ENCODE data around the gene NFYB. TPM values are rescaled to one million over a fixed set of nuclear protein-coding genes. Genes with fewer than 3 reads are reported as not detected.

Gene NFYB
- polyA plus RNA-seq, 1 of the 3 experiments (the other 2 are of a cell fraction) = 11.0 TPM

GRCh38 chr12:104167519-104168458, 29.8 kb upstream of the NFYB start:
- Histone ChIP-seq H3K4me2 (no peak overlapping the region), H3K27me3 (ENCODE audit: insufficient read depth) (no peaks in the 10 kb centered on the region), H3K27ac (ENCODE audit: low read depth in 2 of 2, low read length in 1 of 2) (no peak overlapping the region), H3K4me1 (ENCODE audit: control insufficient read depth in 1 of 2, insufficient read depth in 2 of 2, low read depth in 1 of 2, low read length in 1 of 2) (no peaks in the 10 kb centered on the region; a peak in 1 of 4 replicates), H3F3A (replicated peaks; ENCODE audit: insufficient read depth) (no peaks in the 10 kb centered on the region), H3K9me3 (no peaks in the 10 kb centered on the region), H3K36me3 (replicated peaks in 1 of 2; ENCODE audit: control insufficient read depth in 1 of 2, insufficient read depth in 2 of 2, low read length in 1 of 2) (no peaks in the 10 kb centered on the region), H3K9me2 (no peaks in the 10 kb centered on the region), H3K4me3 (ENCODE audit: low read depth in 2 of 2, low read length in 1 of 2) (no peak overlapping the region), H3K9ac (no peak overlapping the region), H3K79me2 (ENCODE audit: insufficient read depth) (no peaks in the 10 kb centered on the region), H2AFZ (ENCODE audit: low read depth) (no peak overlapping the region), H4K20me1 (ENCODE audit: insufficient read depth) (no peaks in the 10 kb centered on the region)
- no peak for DNase-seq
- 82% methylated on average over 5 of the region's 5 CpGs for WGBS (ENCODE audit: low lambda C conversion rate)
- TF ChIP-seq JUND (IDR thresholded peaks at IDR 0.05) = no peak
- no peak for TF ChIP-seq TEAD4 (IDR thresholded peaks at IDR 0.05; ENCODE audit: borderline replicate concordance, insufficient read depth)
- no peak for TF ChIP-seq MEF2A (IDR thresholded peaks at IDR 0.05; ENCODE audit: borderline replicate concordance, low read depth)
- no peak for TF ChIP-seq CHD2 (IDR thresholded peaks at IDR 0.05; ENCODE audit: low read length, partially characterized antibody)
- TF ChIP-seq ELF1 (IDR thresholded peaks at IDR 0.05) = no peak
- TF ChIP-seq YY1 (IDR thresholded peaks at IDR 0.05; ENCODE audit: low read depth) = no peak
- TF ChIP-seq RAD21 (IDR thresholded peaks at IDR 0.05; ENCODE audit: low read length) = no peak
- TF ChIP-seq USF1 (IDR thresholded peaks at IDR 0.05; ENCODE audit: borderline replicate concordance, low read depth) = no peak
- no peak for TF ChIP-seq RXRA (IDR thresholded peaks at IDR 0.05; ENCODE audit: borderline replicate concordance, low read depth)
- TF ChIP-seq RCOR1 (IDR thresholded peaks at IDR 0.05; ENCODE audit: low read length) = no peak
- no peak for TF ChIP-seq EZH2phosphoT487 (IDR thresholded peaks at IDR 0.05; ENCODE audit: borderline replicate concordance, low read depth)
- TF ChIP-seq USF2 (IDR thresholded peaks at IDR 0.05; ENCODE audit: borderline replicate concordance, low read depth, low read length) = no peak
- TF ChIP-seq FOXJ3 (CRISPR knock-in tag; IDR thresholded peaks at IDR 0.05) = no peak
- no peak for TF ChIP-seq TCF12 (IDR thresholded peaks at IDR 0.05)
- TF ChIP-seq NRF1 (IDR thresholded peaks at IDR 0.05; ENCODE audit: low read depth, low read length) = no peak
- TF ChIP-seq POLR2AphosphoS5 (IDR thresholded peaks at IDR 0.05; ENCODE audit: low read depth, low read length) = no peak
- no peak for TF ChIP-seq FOSL2 (IDR thresholded peaks at IDR 0.05; ENCODE audit: borderline replicate concordance, low read depth)
- TF ChIP-seq SMC3 (IDR thresholded peaks at IDR 0.05; ENCODE audit: low read depth, low read length) = no peak
- TF ChIP-seq SIN3A (IDR thresholded peaks at IDR 0.05; ENCODE audit: borderline replicate concordance, low read depth, low read length) = no peak
- CTCF ChIA-PET = interaction anchor here (1.0 to 1.1 kb wide), 2 partner anchors 8 to 10 kb away, joined by 3 to 4 read pairs; no protein-coding TSS in a partner anchor
- POLR2A ChIA-PET = no interaction called here

Measured in SK-N-SH (cell line).